Measurements from ENCODE around the gene DHRS7B. TPM values are rescaled to one million over a fixed set of nuclear protein-coding genes. Genes with fewer than 3 reads are reported as not detected.
A peak's percentile ranks its signal among the peaks of the same experiment; 100 is the strongest.
"Not testable (repeated sequence)": the region's sequence is repeated elsewhere in the genome, so short reads cannot be mapped to it uniquely, and the experiment has no call there.

DHRS7B gene
- total RNA-seq, 1 experiment from 2014 or later = 17.6 TPM

DNA sequence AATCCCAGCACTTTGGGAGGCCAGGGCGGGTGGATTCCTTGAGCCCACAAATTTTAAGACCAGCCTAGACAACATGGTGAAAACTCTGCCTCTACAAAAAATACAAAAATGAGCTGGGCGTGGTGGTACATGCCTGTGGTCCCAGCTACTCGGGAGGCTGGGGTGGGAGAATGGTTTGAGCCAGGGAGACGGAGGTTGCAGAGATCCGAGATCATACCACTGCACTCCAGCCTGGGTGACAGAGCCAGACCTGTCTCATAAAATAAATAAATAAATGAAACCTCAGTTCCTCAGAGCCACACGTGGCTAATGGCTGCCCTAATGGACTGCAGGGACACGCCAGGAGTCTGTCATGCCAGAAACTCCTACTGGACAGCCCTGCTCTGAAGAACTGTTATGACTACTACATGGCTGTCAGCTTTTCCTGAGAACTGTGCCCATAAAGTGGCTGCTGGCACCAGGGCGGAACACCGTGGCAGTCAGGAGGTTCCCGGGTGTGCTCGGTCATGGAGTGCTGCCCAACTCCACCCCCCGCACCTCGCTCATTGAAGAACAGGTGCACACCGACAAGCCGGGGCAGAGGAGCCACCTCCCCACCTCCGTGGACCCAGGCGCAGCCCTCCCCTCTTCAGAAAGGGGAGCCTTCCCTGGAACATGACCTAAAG lies 82.9 kb downstream of the DHRS7B start:
- DNase-seq (ENCODE audit: low read depth) = no peak

- no peak for DNase-seq (ENCODE audit: low read depth)
These were observed 83.8 kb downstream of the DHRS7B start for GRCh38 chr17:21210411-21211076.

GRCh38 chr17:21211825-21212479 lies 85.2 kb downstream of the DHRS7B start:
- no peak for DNase-seq (ENCODE audit: low read depth)

GRCh38 chr17:21212826-21213637 lies 86.3 kb downstream of the DHRS7B start:
- no peak for DNase-seq (ENCODE audit: low read depth)

DNA sequence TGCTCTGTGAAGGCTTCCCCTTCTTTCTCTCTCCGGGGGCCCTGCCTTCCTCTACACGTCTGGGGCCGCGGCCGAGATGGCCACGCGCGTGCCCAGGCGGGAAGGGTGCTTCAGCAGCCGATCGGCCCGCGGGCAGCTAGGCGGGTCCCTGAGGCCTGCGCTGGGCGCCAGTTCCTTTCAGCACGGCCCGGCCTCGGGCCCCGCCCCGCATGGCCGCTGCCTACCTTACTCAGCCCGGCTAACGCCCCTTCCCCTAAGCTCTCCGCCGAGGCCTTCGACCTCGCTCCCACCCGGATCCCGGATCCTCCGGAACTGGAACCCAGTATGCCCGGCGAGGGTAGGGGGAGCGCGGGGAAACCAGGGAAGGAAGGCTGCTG lies 86.9 kb downstream of the DHRS7B start:
- no peak for DNase-seq (ENCODE audit: low read depth)

DNA sequence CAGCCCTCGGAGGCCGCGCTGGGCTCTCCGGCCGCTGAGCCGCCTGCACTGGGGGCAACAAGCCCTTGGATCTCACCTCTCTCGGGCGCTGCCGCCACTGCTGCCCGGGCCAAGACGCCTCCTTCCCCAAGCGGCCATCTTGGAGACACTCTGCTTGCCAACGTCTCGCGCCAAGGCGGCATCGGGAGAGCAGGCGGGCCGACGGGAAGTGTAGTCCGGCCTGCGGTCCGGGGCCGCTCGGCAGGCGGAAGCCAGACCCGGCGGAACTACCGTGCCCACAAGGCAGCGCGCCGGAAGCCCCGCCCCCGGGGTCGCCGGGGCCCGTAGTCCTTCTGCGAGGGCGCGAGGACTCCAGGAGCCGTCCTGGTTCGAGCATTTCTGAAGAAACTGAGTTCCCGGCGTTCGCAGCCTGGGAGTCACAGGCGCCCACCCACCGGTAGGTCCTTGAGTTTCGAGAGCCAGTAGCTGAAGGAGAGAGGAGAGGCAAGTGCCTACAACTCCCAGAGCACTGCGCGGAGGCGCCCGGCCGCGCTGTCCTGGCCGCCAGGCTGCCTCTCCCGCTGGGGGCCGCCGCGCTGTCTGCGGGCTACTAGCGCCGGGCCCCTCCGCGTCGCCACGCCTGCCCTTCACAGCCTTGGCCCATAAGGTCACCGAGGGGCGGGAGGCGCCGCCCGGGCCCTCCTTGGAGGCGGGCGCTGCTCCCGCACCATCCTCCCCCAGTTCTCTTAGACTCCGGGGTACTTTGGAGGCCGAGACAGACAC lies 87.4 kb downstream of the DHRS7B start, which contains the start of gene TMEM11:
TSS of gene TMEM11 (minus strand) at position 147 of the 762 bp plus-strand sequence. CDS start at position 138, 9 bp downstream.
- DNase-seq (ENCODE audit: low read depth) = peak; percentile 93

- DNase-seq (ENCODE audit: low read depth) = no peak
These were observed 88.2 kb downstream of the DHRS7B start for GRCh38 chr17:21214777-21215541.

GRCh38 chr17:21215935-21216334 lies 89.2 kb downstream of the DHRS7B start:
- no peak for DNase-seq (ENCODE audit: low read depth)

DNA sequence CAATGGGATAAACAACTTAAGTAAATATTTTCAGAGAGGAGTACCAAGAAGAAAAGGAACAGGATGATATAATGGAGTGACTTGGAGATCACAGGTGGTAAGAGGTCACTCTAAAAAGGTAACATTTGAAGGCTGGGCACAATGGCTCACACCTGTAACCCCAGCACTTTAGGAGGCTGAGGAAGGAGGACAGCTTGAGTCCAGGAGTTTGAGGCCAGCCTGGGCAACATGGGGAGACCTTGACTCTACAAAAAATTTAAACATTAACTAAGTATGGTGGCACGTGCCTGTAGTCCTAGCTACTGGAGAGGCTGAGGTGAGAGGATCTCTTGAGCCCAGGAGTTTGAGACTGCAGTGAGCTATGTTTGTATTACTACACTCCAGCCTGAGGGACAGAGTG lies 90.6 kb downstream of the DHRS7B start:
- DNase-seq (ENCODE audit: low read depth) = no peak

- DNase-seq (ENCODE audit: low read depth) = peak; percentile 25
These were observed 91.3 kb downstream of the DHRS7B start for GRCh38 chr17:21218101-21218500.

DNA sequence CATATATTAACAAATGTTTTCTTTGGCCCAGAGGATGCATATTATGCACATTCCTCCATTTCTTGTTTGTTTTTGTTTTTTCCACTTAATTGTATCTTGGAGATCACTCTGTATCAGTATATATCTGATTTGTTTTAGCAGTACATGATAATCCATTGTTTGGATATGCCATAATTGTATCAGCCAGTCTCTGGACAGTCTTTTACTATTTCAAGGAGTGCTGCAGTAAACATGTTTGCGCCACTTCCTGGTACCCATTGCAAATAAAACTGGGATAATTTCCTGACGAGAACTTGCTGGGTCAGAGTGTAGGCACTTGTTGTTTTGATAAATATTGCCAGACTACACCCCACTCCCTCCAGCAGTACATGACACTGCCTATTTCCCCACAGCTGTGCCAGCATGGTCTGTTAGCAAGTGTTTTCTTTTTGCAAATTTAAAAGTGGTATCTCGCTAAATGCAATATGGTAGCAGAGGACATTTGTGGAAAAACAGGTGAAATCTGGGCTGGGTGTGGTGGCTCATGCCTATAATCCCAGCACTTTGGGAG lies 92.1 kb downstream of the DHRS7B start:
- DNase-seq (ENCODE audit: low read depth) = no peak

DNA sequence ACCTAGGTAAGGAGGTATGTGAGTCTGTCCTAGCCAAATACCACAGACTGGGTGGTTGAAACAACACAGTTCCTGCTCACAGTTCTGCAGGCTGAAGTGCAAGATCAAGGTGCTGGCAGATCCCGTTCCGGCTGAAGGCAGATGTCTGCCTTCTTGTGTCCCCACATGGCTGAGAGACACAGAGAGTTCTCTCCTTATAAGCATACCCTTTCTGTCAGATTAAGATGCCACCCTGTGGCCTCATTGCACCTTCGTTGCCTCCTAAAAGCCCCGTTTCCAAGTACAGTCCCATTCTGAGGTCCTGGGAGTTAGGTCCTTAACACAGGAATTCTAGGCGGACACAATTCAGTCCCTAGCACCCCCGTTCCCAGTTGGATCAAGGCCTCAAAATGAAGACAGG lies 96.3 kb downstream of the DHRS7B start:
- DNase-seq (ENCODE audit: low read depth) = no peak

- DNase-seq (ENCODE audit: low read depth) = not testable (repeated sequence)
These were observed 100.5 kb downstream of the DHRS7B start for GRCh38 chr17:21227277-21227676.

- DNase-seq (ENCODE audit: low read depth) = no peak
These were observed 101.3 kb downstream of the DHRS7B start for GRCh38 chr17:21228111-21228510.

- DNase-seq (ENCODE audit: low read depth) = no peak
These were observed 102.1 kb downstream of the DHRS7B start for GRCh38 chr17:21228845-21229244.

- DNase-seq (ENCODE audit: low read depth) = no peak
These were observed 104.8 kb downstream of the DHRS7B start for GRCh38 chr17:21231533-21231932.

DNA sequence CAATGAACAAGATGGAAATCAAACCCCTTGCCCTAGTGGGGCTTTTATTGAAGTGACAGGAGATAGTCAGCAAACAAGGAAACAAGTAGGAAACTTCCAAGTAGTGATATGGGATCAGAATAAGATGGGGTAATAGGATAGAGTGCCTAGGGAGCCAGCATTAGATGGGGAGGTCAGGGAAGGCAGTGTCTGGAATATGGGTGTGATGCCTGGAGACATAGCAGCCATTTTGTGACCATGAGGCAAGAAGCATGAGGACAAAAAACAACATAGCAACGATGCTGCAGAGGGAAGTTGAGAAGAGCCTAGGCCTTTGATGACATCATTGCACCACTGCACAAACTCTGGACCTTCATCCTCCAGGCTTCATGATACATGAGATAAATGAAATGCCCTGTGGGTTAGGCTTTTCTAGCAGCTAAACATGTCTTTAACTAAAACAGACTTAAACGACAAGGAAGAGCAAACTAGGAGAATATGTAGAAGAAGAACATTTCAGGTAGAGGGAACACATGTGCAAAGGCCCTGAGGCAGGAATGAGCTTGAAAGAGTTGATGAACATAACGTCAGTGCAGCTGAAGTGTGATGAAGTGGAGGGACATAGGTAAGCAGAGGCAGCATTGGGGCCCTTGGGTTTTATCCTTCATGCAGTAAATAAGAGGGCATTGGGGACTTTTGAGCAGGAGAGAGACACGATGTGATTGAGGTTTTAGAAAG lies 105.4 kb downstream of the DHRS7B start:
- DNase-seq (ENCODE audit: low read depth) = no peak

GRCh38 chr17:21233581-21234347 lies 107.0 kb downstream of the DHRS7B start:
- no peak for DNase-seq (ENCODE audit: low read depth)

- no peak for DNase-seq (ENCODE audit: low read depth)
These were observed 109.2 kb downstream of the DHRS7B start for GRCh38 chr17:21235921-21236320.
